Activated naive CD4-positive, alpha-beta T cell (primary cell): ENCODE measurements around the gene BAIAP3.
"Not testable (repeated sequence)": the region's sequence is repeated elsewhere in the genome, so short reads cannot be mapped to it uniquely, and the experiment has no call there.

Experiments
- DNase-seq, 4 experiments: peaks; one replicate each; lab custom pipeline; 2025; lab: John Stamatoyannopoulos, UW

The BAIAP3 gene, protein sequence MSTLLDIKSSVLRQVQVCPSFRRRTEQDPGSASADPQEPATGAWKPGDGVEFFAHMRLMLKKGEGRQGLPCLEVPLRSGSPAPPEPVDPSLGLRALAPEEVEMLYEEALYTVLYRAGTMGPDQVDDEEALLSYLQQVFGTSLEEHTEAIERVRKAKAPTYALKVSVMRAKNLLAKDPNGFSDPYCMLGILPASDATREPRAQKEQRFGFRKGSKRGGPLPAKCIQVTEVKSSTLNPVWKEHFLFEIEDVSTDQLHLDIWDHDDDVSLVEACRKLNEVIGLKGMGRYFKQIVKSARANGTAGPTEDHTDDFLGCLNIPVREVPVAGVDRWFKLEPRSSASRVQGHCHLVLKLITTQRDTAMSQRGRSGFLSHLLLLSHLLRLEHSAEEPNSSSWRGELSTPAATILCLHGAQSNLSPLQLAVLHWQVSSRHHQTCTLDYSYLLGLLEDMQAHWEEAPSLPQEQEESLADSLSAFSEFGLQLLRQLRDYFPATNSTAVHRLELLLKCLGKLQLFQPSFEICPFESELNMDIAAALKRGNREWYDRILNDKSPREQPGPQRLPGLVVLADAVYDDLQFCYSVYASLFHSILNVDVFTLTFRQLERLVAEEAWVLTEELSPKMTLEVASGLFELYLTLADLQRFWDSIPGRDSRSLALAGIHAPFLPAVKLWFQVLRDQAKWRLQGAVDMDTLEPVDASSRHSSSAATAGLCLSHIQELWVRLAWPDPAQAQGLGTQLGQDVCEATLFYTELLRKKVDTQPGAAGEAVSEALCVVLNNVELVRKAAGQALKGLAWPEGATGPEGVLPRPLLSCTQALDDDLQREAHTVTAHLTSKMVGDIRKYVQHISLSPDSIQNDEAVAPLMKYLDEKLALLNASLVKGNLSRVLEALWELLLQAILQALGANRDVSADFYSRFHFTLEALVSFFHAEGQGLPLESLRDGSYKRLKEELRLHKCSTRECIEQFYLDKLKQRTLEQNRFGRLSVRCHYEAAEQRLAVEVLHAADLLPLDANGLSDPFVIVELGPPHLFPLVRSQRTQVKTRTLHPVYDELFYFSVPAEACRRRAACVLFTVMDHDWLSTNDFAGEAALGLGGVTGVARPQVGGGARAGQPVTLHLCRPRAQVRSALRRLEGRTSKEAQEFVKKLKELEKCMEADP

DNA sequence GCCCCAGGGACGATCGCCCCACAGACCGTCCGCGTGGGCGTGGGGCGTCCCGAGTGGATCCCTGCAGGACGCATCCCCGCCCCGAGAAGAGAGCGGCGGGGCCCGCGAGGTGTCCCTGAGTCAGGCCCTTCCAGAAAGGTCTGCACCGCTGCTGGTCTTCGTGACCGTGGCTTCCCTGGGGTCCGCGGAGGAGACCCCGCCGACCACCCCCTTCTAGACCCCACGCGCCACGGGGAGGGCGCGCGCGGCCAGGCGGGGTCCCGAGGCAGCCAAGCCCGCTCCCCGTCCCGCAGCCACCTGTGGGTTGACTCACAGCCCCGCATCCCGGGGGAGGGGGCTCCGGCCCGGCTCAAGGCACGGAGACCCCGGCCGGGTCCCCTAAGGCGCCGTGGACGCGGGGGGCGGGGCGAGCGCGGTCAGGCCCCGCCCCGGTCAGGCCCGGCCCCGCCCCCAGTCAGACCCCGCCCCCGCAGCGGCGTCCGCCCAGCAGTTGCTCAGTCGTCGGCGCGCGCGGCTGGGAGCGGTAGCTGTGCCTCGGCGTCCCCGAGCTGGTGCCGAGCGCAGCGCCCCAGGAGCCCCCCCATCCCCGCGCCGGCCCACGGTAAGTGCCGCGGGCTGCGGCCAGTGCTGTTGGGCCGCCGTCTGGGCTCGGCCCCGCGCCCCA is at the start of gene BAIAP3:
Gene BAIAP3 (plus strand): TSS at position 497 of the 664 bp plus-strand sequence. CDS start 4,905 bp downstream, outside the sequence.
- peak in 2 of 4 experiments; percentile 16 to 39 for DNase-seq

GRCh38 chr16:1283996-1284616 is 49.3 kb upstream of the BAIAP3 start:
- DNase-seq, result no peak

DNA sequence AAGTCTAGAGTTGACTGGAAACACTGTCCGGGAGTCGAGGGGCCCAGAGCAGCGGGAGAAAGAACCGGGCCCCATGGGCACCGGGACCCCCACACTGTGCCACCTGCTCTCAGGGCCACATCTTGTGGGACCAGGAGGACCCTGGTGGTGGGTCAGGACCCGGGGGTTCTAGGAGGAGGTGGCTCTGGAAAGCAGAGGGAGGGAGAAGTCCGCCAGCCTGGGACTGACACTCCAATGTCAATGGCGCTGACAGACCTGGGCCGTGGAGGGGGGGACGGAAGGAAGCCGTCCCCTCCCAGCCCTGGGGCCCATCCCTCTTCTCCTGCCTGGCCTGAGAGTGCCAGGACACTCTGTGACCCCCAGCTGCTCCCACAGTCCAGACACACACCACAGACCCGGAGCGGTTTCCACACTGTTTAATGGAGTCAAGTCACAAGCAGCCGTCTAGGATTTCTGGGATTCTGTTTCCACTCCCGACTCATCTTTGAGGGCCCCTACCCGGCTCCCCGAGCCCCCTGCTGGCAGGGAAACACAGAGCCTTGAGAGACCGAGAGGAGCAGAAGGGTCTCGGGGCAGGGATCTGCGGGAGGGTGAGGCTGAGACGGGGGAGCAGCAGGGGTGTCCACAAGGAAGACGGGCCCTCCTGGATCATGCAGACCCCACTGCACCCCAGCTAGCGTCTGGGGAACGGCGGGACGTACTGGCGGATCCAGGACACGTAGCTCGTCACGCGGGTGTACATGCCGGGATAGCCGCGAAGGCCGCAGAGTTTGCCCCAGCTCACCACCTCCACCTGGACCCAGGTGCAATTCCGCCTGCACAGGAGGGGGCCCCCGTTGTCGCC is 47.6 kb upstream of the BAIAP3 start:
- DNase-seq, result no peak

GRCh38 chr16:1286513-1287094 is 46.8 kb upstream of the BAIAP3 start:
- no peak for DNase-seq

GRCh38 chr16:1287982-1288670 is 45.3 kb upstream of the BAIAP3 start:
- no peak for DNase-seq

GRCh38 chr16:1288813-1289476 is 44.5 kb upstream of the BAIAP3 start:
- no peak for DNase-seq

- DNase-seq, result no peak
These were observed 44.0 kb upstream of the BAIAP3 start for GRCh38 chr16:1289477-1289866.

GRCh38 chr16:1290063-1290501 is 43.4 kb upstream of the BAIAP3 start:
- no peak for DNase-seq

- no peak for DNase-seq
These were observed 42.4 kb upstream of the BAIAP3 start for GRCh38 chr16:1290860-1291575.

DNA sequence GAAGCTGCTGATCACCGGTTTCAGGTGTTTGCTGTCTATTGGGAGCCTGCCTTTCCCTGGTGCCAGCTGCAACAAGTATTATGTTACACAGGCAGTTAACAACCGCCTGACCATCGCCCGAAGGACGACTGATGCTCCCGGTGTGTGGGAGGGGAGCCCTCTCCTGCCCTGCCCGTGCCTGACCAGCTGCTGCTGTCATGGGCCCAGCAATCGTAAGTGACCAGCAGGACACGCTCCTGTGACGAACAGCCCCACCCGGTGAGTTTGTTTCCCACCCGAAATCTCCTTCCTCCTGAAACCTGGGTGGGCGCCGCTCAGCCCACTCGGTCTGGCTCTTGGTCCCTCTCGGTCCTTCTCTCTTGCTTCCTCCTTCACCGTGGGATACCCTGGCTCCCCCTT is 41.9 kb upstream of the BAIAP3 start:
- no peak for DNase-seq

DNA sequence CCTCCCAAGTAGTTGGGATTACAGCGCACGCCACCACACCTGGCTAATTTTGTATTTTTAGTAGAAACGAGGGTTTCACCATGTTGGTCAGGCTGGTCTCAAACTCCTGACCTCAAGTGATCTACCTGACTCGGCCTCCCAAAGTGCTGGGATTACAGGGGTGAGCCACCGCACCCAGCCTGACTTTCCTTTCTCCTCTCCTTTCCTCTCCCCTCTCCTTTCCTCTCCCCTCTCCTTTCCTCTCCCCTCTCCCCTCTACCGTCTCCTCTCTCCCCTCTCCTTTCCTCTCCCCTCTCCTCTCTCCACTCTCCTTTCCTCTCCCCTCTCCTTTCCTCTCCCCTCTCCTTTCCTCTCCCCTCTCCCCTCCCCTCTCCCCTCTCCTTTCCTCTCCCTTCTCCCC is 41.2 kb upstream of the BAIAP3 start:
- not testable (repeated sequence) for DNase-seq

GRCh38 chr16:1292808-1293207 is 40.6 kb upstream of the BAIAP3 start:
- DNase-seq, result not testable (repeated sequence)

DNA sequence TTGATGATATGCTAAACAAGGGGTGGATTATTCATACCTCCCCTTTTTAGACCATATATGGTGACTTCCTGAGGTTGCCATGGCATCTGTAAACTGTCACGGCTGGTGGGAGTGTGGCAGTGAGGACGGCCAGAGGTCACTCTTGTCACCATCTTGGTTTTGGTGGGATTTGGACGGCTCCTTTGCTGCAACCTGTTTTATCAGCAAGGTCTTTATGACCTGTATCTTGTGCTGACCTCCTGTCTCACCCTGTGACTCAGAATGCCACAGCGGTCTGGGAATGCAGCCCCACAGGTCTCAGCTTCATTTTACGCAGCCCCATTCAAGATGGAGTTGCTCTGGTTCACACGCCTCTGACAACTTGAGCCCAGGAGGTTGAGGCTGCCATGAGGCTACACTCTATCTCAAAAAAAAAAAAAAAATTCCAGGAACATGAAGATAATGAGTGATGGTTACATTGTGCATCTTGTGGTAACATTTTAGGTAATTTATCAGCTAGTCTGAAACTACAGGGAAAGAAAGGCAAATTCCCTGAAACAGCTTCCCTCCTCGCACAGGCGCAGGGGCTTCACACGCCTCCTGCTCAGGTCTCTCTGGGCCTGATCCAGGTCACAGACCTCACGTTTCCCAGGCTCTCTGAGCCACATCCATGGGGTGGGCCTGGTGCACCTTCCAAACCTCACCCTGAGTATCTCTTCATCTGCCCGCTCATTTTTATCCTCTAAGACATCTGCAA is 39.4 kb upstream of the BAIAP3 start:
- DNase-seq, result no peak

DNA sequence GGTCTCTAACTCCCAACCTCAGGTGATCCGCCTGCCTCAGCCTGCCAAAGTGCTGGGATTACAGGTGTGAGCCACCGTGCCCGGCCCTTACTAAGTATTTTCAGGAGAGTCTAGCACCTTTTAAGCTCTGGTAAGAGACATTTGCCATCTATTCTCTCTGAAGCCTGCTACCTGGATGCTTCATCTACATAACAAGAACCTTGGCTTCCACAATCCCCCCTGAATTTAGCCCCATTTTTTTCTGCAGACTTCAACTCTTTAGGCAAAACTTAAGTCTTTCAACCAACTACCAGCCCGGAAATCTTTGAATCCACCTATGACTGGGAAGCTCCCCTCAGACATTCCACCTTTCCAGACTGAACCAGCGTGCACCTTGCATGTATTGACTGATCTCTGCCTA is 38.0 kb upstream of the BAIAP3 start:
- DNase-seq, result no peak

DNA sequence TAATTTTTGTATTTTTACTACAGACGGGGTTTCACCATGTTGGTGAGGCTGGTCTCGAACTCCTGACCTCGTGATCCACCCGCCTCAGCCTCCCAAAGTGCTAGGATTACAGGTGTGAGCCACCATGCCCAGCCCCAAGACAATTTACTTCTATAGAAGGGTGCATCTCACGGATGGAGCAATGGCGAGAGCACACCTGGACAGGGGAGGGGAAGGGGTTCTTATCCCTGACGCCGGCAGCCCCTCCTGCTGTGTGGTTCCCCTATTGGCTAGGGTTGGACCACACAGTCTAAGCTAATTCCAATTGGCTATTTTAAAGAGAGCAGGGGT is 36.8 kb upstream of the BAIAP3 start:
- not testable (repeated sequence) for DNase-seq

DNA sequence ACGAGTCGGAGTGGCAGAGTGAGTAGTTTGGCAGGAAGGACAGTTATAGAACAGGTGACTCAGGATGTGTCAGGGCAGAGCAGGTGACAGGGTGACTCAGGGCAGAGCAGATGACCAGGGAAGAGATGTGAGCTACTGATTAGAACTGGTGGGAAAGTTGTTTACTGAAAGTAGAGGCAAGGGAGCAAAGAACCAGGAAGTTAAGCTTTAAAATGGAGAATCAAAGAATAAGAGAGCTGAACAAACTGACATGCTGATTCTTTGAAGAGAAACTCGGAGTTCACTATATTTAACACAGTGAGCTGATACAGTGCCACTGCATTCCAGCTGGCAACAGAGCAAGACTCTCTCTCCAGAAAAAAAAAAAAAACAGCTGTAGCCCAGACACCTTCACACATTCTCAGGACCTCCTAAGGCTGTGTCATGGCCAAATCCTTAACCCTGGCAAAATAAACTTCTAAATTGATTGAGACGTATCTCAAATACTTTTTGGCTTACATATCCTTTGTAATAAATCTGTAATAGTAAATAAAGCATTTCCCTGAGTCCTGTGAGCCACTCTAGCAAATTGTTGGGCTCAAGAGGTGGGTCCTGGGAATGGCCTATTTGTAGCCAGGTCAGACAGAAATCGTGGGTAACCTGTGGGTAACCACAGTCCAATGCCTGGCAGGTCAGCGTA is 36.3 kb upstream of the BAIAP3 start:
- no peak for DNase-seq

DNA sequence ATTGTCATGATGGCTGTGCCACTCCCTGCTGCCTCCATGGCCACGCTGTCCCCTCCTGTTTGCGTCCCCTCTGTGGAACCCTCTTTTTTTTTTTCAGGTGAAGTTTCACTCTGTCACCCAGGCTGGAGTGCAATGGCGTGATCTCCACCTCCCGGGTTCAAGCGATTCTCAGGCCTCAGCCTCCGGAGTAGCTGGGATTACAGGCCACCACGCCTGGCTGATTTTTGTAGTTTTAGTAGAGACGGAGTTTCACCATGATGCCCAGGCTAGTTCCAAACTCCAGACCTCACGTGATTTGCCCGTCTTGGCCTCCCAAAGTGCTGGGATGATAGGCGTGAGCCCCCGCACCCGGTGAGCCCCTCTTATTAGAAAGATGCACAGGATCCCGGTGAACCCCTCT is 35.0 kb upstream of the BAIAP3 start:
- DNase-seq, result no peak
